DND-41 (cell line): ENCODE data around the gene TMCC2.

Experiments used
- EZH2 ChIP-seq: IDR thresholded peaks from 3 replicates; pipeline ENCODE4 v1.6.1; 2012; ENCODE audit warnings: borderline replicate concordance, low read depth, mild to moderate bottlenecking, moderate library complexity, low read length, inconsistent platforms; ENCODE audit not compliant: severe bottlenecking
- TF ChIP-seq, protein P1 (sequence below): IDR thresholded peaks from 2 replicates; pipeline ENCODE4 v1.5.1; 2012; ENCODE audit warnings: borderline replicate concordance, low read length, moderate library complexity, mild to moderate bottlenecking; ENCODE audit not compliant: poor library complexity, severe bottlenecking; ENCODE audit errors: extremely low read depth

DNA sequence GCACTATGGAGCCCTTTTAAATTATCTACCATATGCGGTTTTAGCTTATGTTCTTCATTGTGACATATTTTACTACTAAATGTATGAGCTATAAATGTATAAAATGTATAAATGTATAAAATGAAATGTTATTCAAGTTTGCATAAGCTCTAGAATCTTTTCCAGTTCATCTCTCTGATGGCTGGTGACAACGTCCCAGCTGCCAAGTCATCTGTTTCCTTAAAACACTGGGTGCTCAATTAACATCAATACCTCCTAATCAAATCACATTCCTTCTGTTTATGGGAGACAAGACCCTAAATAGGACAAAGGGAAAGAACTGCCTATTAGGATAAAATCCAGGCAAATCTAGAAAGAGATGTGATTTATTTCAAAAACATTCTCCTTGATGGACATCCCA, 39.1 kb upstream of the TMCC2 start:
- TF ChIP-seq, protein P1, sequence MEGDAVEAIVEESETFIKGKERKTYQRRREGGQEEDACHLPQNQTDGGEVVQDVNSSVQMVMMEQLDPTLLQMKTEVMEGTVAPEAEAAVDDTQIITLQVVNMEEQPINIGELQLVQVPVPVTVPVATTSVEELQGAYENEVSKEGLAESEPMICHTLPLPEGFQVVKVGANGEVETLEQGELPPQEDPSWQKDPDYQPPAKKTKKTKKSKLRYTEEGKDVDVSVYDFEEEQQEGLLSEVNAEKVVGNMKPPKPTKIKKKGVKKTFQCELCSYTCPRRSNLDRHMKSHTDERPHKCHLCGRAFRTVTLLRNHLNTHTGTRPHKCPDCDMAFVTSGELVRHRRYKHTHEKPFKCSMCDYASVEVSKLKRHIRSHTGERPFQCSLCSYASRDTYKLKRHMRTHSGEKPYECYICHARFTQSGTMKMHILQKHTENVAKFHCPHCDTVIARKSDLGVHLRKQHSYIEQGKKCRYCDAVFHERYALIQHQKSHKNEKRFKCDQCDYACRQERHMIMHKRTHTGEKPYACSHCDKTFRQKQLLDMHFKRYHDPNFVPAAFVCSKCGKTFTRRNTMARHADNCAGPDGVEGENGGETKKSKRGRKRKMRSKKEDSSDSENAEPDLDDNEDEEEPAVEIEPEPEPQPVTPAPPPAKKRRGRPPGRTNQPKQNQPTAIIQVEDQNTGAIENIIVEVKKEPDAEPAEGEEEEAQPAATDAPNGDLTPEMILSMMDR = no peak
- TF ChIP-seq EZH2 = no peak
